Activated CD4-positive, CD25-positive, alpha-beta regulatory T cell (primary cell): ENCODE data around the gene PANK1.

Experiments
- DNase-seq, 4 experiments: peaks; one replicate each; lab custom pipeline; 2025; lab: John Stamatoyannopoulos, UW

Gene PANK1

DNA sequence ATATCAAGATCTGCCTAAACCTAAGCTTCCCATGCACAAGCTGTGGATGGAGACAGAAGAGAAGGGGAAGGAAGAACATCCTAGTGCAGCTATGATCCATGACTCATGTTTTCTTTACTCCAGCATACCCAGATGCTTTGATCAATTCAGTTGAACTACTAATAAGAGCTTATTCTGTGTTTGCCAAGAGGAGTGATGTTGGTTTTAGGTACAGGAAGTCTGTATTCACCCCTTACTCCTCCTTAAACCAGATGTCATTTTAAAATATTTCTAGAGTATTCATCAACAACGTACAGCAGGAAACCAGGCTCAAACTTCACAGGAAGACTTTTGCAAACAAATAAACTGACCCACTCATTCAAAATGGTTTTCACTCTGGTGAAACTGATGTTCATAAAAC, 29.2 kb downstream of the PANK1 start:
- no peak for DNase-seq

DNA sequence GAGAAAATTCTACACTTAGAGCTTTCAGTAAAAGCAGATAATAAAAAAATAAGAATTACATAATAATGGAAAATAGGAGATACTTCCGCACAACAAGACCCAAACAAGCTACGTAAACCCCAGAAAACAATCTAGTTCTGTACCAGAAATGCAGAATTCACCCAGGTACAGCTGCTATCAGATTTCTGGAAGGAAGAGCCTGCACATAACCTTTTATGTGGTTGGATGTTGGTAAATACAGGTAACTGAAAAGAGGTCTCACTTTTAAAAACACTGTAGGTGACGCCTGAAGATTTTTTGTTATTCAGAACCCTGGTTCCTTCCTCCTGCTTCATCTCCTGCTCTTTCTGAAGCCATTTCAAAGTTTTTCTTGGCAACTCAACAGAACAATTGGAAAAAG, 29.9 kb downstream of the PANK1 start:
- DNase-seq, result no peak

DNA sequence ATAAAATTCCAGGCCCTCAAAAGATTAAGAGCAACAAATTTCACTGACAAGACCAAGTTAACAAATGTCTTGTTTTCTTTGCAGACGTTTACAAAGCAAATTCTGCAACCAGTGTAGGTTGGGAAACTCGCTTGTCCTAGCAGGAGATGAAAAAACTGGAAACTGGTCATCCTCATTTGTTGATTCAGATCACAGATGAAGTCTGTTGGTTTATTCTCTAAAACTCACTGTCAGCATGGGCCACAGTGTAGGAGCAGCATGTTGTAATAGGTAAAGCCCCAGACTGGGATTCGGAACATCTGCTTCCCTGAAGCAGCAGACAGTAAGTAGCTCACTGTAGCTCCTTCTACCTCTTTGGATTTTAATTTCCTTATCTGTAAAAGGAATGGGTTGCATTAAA, 31.5 kb downstream of the PANK1 start:
- DNase-seq, result no peak

DNA sequence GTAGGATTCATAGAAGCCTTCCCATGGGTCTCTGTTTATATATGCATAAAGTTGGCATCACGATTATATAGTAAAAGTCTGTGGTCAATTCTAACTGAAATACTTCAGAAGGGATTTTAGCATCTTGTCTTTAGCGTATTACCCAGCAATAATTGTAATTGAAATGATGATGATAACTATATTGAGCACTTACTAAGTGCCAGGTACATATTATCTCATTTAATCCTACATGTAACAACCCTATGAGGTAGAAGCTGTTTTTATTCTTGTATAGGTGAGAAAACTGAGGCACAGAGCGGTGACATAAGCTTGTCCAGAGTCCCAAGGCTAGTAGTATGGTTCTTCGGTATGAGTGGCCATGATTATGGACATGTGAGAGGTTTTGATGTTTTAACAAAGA, 33.8 kb downstream of the PANK1 start:
- DNase-seq, result no peak

DNA sequence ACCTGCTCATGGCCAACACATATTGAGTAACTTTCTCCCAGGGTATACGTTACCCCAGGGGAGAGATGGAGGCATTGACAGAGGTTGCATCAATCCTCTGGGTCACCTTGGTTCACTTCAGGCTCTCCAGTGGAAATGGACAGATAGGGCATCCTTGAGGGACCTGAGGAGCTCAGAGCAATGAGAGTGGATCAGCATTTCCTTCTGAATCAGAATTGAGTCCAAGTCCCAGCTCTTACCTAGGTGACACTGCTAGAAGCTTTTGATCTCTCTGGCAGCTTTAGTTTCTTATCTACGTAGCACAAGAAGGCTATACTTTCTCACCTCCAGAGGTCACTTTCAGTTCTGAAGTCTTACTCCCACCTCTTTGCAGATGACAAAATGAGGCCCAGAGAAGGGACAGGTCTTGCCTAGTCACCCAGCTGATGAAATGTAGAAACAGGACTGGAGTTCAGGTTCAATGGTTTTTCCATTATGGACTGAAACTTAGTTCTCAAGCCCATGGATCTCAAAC, 35.2 kb downstream of the PANK1 start:
- DNase-seq, result no peak

DNA sequence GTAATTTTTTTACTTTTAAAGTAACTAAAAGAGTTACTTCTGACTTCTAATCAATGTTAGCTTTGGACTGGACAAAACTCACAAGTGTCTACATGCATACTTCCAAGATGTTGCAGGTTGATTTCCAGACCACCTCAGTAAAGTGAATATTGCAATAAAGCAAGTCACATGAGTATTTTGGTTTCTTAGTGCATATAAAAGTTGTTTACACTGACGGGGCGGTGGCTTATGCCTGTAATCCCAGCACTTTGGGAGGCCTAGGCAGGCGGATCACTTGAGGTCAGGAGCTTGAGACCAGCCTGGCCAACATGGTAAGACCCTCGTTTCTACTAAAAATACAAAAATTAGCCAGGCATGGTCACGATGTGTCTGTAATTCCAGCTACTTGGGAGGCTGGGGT, 40.8 kb downstream of the PANK1 start:
- no peak for DNase-seq

DNA sequence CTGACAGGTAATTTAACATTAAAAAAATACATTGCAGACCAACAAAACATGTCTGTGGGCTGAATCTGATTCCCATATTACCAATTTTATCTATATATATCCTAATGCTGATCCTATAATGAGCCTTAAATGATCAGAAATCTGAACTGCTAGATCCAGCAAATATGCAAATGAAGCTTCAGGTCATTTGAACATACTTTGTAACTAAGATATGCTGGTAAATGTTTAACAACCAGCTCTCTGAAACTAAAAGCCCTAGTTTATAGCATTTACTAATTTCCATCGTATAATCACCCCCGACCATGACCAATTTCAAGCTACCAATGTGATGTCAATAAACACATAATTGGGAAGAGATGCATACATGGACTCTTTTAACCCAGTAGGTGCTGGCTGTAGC, 42.1 kb downstream of the PANK1 start:
- DNase-seq, result no peak

DNA sequence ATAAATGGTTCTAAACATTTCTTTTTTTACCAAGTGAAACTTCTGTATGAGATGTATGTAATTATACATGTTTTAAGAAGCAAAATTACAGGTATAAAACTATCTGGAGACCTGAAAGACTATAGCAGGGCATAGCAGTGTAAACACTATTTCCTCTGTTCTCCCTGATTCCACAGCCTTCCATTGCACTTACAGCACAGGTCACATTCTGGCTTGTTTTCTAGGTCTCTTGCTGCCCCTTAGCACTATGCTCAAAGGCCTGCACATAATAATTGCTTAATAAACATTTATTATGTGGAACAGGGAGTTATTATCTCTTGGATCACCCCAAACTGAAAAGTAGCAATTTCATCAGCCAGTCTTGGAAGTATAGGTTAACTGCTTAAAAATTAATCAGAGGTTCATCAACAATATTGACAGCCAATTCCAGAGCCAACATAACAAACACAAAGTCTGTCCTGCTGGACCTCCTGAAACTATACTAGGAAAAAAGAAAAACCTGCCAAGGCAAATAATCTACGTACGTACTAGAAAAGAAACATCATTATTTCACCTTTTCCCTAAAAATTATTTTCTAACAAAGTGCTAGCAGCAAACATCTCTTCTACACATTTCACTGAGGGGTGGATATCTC, 43.2 kb downstream of the PANK1 start:
- no peak for DNase-seq

DNA sequence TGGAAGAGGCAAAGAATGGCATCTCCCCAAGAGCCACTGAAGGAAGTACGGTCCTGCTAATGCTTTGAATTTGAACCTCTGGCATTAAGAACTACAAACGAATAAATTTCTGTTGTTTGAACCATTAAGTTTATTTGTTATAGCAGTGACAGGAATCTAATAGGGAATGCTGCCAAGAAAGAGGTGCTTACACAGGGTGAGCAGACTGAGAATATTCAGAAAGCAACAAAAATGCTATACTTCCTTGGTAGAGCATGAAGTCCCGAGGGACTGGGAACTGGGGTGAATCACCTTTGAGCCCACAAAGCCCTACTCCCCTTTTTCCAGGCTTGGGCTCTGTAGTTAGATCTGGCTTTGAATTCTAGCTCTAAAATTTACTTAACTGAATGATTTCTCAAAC, 45.0 kb downstream of the PANK1 start:
- DNase-seq, result no peak

DNA sequence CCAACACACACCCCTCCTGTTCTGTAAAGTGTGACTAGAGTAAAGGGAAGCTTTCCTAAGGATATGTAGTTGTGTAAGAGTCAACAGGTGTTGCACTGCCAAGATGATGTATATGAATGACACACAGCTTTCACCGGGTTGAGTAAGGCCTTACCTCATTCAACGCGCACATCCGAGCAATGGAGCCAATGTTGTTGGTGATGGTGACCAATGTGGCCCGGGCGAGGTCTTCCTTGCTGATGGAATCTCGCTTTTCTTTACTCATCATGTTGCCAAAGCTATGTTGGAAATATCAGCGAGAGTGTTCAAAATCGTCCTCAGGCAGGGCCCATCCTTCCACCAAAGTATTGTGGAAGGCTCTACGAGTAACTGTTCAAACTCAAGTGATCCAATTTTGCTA, 52.0 kb downstream of the PANK1 start:
- no peak for DNase-seq

DNA sequence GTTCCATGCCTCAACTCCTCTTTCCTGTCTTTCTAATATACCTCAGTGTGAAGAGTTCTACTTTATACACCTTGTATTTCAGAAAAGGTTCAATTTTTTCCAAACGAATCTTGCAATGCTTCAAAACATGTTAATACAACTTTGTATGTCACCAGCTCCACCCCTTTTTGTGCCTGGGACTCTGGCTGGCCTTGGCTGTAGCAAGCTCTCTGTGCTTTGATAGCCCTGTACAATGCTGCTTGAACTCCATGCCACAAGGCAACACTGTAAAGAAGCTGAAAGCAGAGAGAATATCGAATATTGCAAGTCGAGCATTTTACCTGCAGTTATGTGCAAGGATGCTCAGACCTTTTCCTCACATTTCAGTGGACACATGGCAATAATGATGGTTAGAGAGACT, 52.5 kb downstream of the PANK1 start:
- DNase-seq, result no peak

DNA sequence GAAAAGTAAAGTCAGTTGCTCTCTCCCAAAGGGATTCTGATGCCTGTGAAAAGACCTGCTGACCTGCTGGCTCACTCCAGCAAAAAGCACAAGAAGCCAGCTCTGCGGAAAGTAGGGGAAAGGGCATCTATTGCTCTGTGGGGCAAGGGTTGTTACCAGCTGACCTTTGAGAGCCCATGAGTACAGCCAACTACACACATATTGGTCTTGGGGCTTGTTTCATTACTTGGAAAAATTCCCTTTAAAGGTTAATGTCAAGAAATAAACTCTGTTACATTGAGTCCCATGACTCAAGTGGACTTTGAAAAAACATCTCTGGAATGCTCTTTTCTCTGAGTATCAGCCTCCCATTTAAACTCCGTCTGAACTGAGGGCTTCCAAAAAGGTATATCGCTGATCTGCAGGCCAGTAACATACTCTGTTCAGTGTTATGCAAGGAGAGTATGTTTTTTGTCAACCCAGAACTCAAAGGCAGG, 53.2 kb downstream of the PANK1 start:
- DNase-seq, result no peak

DNA sequence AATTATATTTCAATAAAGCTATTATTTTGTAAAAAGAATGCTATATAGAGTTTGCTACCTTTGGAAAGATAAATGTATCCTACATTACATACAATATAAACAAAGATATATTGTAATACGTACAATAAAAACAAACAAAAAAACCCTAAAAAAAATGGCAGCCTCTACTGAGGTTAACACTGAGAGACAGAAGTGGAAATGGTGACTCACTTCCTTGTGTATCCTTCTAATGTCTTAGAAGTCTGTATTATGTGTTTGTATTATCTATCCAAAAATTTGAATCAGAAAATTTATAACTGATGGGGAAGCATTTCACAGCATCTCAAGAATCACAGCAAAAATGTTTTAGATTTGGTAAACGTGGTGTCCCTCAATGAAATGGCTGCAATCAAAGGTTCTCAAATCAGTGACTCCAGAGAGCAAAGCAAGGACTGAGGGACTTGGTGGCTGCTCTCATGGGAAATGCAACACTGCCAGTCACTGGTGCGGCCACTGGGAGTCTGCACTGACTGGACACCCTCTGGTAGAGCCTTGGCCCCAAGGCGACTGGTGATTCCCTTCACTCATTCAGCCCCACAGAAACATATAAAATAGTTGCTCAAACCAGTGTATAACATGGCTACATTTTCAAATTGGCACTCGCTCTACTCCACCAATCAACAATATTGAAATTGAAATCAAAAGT, 53.8 kb downstream of the PANK1 start:
- no peak for DNase-seq

DNA sequence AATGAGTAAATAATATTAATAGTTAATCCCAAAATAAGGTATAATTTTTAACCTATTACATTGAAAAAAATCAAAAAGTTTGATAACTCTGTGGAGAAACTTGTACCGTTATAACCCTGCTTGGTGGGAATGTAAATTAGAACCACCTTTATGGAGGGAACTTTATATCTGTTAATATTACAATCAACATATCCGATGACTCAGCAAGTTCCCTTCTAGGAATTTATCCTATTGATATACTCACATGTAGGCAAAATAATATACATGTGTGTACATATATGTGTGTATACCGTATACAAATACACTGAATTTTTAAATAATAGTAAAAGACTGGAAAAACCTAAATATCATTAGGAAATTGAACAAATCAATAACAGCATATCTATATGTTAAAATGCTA, 54.7 kb downstream of the PANK1 start:
- DNase-seq, result no peak

DNA sequence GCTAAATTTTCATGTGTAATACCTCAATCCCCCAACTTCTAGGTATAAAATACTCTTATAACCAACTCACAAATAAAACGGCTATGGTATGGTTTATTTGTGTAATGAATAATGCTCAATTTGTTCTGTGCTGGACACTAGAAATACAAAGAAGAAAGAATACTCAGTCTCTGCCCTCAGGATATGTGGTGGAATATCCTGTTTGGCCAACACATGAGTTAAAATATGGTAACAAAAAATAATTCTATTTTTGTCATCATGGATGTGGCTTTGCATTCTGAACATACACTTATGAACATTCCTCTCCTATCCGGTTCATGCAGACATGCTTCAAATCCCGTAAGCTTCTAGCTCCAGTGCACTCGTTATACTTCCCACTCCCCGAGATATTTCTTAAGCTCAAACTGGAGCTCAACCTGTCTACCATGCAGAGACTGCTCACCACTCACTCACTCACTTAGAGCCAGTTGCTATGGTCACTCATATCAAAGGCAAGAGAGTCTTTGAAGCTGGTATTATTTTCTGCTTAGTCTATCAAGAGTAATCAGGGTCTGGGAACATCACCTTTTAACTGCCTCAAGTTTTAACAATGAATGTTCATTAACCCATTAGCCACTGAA, 55.8 kb downstream of the PANK1 start:
- DNase-seq, result no peak

DNA sequence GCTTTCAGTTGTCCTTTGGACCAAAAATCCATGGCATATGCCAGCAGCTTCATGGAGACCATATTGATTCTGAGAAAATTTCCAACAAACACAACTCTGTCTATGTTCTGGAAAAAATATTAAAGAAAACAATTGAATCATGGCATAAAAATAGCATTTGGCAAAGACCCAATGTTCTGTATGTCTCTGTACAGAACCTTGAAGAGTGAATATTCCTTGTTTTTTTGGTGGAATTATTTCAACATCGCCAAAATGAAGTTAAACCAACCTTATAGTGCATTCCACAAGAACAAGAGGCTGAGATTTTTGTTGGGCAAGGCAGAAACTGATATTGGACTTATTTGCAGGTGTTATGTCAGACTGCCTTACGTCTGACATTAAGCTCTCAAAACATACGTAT, 56.4 kb downstream of the PANK1 start:
- no peak for DNase-seq

DNA sequence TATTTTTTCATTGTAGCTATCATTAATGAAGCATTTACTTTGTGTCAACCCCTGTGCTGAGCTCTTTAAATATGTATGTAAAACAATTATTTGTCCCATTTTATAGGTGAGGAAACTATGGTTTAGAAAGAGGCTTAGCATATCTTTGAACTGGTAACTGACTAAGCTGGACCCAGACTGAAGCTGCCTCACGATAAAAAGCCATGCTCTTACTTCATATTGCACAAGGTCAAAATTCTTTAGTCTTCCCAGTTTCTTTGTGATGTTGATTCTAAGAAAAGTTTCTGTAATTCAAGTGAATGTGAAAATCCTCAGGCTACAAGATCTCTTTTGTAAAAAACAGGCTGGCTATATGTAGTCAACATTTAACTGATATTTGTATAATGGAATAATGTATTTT, 63.0 kb downstream of the PANK1 start:
- no peak for DNase-seq

DNA sequence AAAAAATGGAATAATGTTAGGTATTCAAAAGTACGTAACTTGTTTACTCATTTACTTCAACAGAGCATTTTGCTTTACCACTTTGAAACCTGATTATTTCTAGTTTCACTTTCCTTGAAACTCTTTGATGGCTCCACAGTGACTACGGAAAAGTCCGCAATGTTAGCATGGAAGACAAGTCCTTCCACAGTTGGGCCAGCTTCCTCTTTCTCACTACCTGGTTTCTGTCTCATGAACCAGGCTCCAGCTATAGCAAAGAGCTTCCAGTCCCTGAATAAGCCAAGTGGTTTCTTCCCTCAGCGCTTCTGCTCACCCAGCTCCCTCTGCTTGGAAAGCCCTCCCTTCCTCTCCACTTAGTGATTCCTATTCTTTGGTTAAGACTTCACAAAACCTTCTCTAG, 64.8 kb downstream of the PANK1 start:
- no peak for DNase-seq

DNA sequence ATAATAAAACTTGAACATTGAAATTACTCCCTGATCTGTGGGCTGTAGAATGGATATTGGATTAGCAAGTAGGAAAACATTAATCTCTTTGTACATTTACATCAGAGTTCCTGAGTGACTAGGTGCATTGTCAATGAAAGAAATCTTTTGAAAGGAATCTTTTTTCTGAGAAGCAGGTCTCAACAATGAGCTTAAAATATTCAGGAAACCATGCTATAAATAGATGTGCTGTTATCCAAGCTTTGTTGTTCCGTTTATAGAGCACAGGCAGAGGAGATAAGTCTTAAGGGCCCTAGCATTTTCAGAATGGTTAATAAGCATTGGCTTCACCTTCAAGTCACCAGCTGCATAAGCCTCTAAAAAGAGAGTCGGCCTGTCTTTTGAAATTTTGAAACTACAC, 68.3 kb downstream of the PANK1 start:
- DNase-seq, result no peak

DNA sequence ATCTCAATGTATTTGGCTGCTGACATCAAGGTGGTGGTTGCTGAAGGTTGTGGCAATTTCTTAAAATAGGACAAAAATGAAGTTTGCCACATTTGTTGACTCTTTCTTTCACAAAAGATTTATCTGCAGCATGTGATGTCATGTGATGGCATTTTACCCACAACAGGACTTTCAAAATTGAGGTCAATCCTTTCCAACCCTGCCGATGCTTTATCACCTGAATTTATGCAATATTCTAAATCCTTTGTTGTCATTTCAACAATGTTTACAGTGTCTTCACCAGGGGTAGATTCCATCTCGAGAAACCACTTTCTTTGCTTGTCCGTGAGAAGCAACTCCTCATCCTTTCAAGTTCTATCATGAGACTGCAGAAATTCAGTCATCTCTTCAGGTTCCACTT, 69.0 kb downstream of the PANK1 start:
- DNase-seq, result no peak

DNA sequence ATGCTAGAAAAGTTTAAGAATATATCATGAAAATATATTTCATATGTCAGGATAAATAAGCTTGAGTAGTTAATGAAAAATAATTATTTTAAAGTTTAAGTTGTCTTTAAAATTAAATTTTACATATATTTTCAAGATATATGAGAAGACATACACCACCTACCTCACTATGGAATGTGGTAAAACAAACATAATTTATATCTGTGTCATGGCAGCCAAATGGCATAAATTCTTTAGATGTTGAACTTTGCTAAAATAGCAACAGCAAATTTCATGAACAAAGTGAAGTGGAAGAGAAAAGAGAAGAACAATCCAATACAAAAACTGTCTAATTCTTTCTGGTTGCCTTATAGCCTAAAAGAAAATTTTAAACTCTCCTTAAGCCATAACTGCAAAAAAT, 70.0 kb downstream of the PANK1 start:
- DNase-seq, result no peak

DNA sequence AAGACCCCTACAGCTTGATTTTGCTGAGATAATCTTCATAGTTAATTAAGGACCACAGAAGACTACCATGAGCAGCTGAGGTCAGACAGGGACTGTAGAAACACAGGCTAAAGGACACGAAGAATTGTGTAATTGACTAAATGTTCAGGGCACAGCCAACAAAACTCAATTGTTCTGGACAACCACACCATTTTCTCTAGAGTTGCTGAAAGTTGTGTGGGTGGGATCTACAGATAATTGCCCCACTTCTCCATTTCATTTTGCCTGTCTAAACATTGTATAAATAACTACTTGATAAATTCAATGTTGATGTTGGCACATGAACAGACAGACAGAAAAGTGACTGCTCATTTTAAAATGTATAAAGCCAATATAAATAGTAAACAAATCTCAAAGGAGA, 70.7 kb downstream of the PANK1 start:
- DNase-seq, result no peak

DNA sequence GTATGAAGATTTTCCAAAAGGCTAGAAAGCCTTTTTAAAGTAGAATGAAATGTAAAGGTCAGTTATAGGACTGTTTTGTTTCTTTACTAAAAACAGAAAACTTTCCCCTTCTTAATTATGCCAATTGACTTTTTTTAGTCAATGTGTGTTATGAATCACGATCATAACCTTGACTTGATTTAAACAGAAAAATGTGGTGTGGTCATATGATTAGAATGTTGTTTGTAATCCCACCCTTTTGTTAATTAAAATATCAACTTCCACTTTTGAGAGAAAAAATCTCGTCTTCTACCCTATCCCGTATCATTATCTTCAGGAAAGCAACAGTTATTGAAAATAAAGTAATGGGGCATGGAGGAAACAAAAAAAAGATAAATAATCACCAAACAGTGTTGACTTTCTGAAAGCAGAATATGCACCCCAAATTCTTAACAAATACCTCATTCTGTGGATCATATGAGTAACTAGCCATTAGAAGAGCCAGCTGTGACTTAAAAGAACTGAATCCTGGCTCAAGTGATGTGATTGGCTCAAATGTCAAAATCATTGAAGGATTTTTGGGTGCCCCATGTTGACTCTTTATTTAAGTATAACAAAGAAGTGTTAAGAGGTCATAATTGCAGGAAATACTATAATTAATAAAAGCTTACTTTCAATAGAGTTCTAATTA, 77.3 kb downstream of the PANK1 start:
- DNase-seq, result no peak
